Esophagus squamous epithelium (tissue), 5 donors: ENCODE data around the gene PPP1R3C. TPM values are rescaled to one million over a fixed set of nuclear protein-coding genes. Genes with fewer than 3 reads are reported as not detected.
A peak's percentile ranks its signal among the peaks of the same experiment; 100 is the strongest.

Experiments used
- DNase-seq: peaks from one replicate; lab custom pipeline; 2025; lab: John Stamatoyannopoulos, UW
- H3K27ac ChIP-seq, 4 donors: fragments of 200-600 bp; sonication (generic); one replicate each; pipeline ENCODE4 v1.5.1; 2016 to 2019; ENCODE audit warnings: mild to moderate bottlenecking in 1 of 4
- H3K27me3 ChIP-seq, 4 donors: fragments of 200-600 bp; sonication (generic); 1 replicate in 3 of 4; 2 replicates in 1 of 4; pipeline versions ENCODE4 v1.5.1 to v1.6.0; 2017 to 2021; ENCODE audit warnings: antibody characterized with exemption in 1 of 4
- H3K36me3 ChIP-seq, 3 donors: fragments of 200-600 bp; sonication (generic); one replicate each; pipeline ENCODE4 v1.5.1; 2016 to 2019
- H3K4me1 ChIP-seq, 3 donors: fragments of 200-600 bp; sonication (generic); one replicate each; pipeline ENCODE4 v1.5.1; 2017 to 2019
- H3K4me3 ChIP-seq, 4 donors: fragments of 200-600 bp; sonication (generic); 1 replicate in 3 of 4; 2 replicates in 1 of 4; pipeline ENCODE4 v1.5.1; 2016 to 2019; ENCODE audit warnings: mild to moderate bottlenecking in 2 of 4, moderate library complexity in 1 of 4
- H3K9me3 ChIP-seq, 3 donors: fragments of 200-600 bp; sonication (generic); one replicate each; pipeline ENCODE4 v1.5.1; 2016 to 2019
- CTCF ChIP-seq, 6 experiments: fragments of 450-650 bp in 4 of 6; fragments of 200-600 bp in 2 of 6; sonication (generic) in 2 of 6; IDR thresholded peaks; one replicate each; pipeline ENCODE4 v1.5.1; 2016 to 2019; ENCODE audit warnings: antibody characterized with exemption in 6 of 6, mild to moderate bottlenecking in 4 of 6, moderate library complexity in 4 of 6
- POLR2A ChIP-seq, 4 donors: fragments of 450-650 bp; IDR thresholded peaks; one replicate each; pipeline ENCODE4 v1.6.1; 2017; ENCODE audit warnings: antibody characterized with exemption in 4 of 4, mild to moderate bottlenecking in 4 of 4, moderate library complexity in 3 of 4
- WGBS, 2 donors: methylation state at CpG; one replicate each; pipeline ENCODE4 v1.1.5; 2018; 5-methylcytosine and 5-hydroxymethylcytosine counted together
- intact Hi-C: fragments of 100-400 bp; cut with DNase I; formaldehyde crosslinking; loops from one replicate; pipeline ENCODE4 v1.15.0; 2022
- total RNA-seq, 4 donors: library from RNA; depleted of rRNA; stranded (reverse); fragments of >200 nt; gene quantifications; one replicate each; pipeline ENCODE4 v1.1.0, GENCODE V29; 2016
- donor health status: DM: yes; HTN: yes; CAD: no.

The PPP1R3C gene
- total RNA-seq, 4 donors from 2014 or later, result 8.8 to 70.8 (median 47.9) TPM

- TF ChIP-seq POLR2A (IDR thresholded peaks at IDR 0.05) (no peak), CTCF (IDR thresholded peaks at IDR 0.05) (no peak)
- no peak overlapping the region for H3K4me3 ChIP-seq
- WGBS, 2 donors, result 60 to 76% methylated on average over 7 of the region's 7 CpGs
- no peaks in the 10 kb centered on the region for H3K27me3 ChIP-seq
- intact Hi-C loops, result no loop called here
- H3K4me1 ChIP-seq, result peaks cover 14 to 74% (median 49%) of the 10 kb centered on the region in 3 donors
- no peak for DNase-seq
- H3K36me3 ChIP-seq, result no peaks in the 10 kb centered on the region
- no peaks in the 10 kb centered on the region for H3K9me3 ChIP-seq
- peak overlapping the region; percentile 45 to 91 (median 84) for H3K27ac ChIP-seq
Observed at GRCh38 chr10:91591797-91592174, 41.1 kb downstream of the PPP1R3C start.

GRCh38 chr10:91590904-91591796, 41.7 kb downstream of the PPP1R3C start:
- Histone ChIP-seq H3K9me3 (no peaks in the 10 kb centered on the region), H3K4me1 (peaks cover 14 to 71% (median 49%) of the 10 kb centered on the region in 3 donors), H3K27ac (peak overlapping the region; percentile 65 to 91 (median 84)), H3K4me3 (no peak overlapping the region), H3K27me3 (no peaks in the 10 kb centered on the region), H3K36me3 (no peaks in the 10 kb centered on the region)
- intact Hi-C loops, result no loop called here
- TF ChIP-seq POLR2A (IDR thresholded peaks at IDR 0.05), result no peak
- 51 to 62% methylated on average over 10 of the region's 10 CpGs for whole genome bisulfite sequencing, 2 donors
- no peak for DNase-seq

- DNase-seq, result no peak
- intact Hi-C loops, result no loop called here
- 25 to 75% methylated on average over 2 of the region's 7 CpGs for WGBS, 2 donors
- Histone ChIP-seq H3K4me1 (peaks cover 14 to 71% (median 49%) of the 10 kb centered on the region in 3 donors), H3K36me3 (no peaks in the 10 kb centered on the region), H3K9me3 (no peaks in the 10 kb centered on the region), H3K27ac (peak overlapping the region; percentile 65 to 91 (median 84)), H3K27me3 (no peaks in the 10 kb centered on the region), H3K4me3 (no peak overlapping the region)
- no peak for TF ChIP-seq POLR2A (IDR thresholded peaks at IDR 0.05)
- TF ChIP-seq CTCF (IDR thresholded peaks at IDR 0.05), result no peak
Observed at GRCh38 chr10:91590142-91590903, 42.5 kb downstream of the PPP1R3C start.

GRCh38 chr10:91589658-91590035, 43.2 kb downstream of the PPP1R3C start:
- Histone ChIP-seq H3K27ac (peak overlapping the region; percentile 65 to 91 (median 84)), H3K4me1 (peaks cover 14 to 71% (median 49%) of the 10 kb centered on the region in 3 donors), H3K4me3 (no peak overlapping the region), H3K36me3 (no peaks in the 10 kb centered on the region), H3K27me3 (no peaks in the 10 kb centered on the region), H3K9me3 (no peaks in the 10 kb centered on the region)
- DNase-seq, result no peak
- no peak for TF ChIP-seq CTCF (IDR thresholded peaks at IDR 0.05)
- no peak for TF ChIP-seq POLR2A (IDR thresholded peaks at IDR 0.05)
- intact Hi-C loops, result no loop called here
- WGBS, 2 donors, result 83 to 90% methylated on average over 3 of the region's 3 CpGs

- intact Hi-C loops, result no loop called here
- Histone ChIP-seq H3K4me1 (peaks cover 14 to 68% (median 49%) of the 10 kb centered on the region in 3 donors), H3K36me3 (no peaks in the 10 kb centered on the region), H3K27ac (peak overlapping the region; percentile 65 to 91 (median 84)), H3K4me3 (no peak overlapping the region), H3K27me3 (no peaks in the 10 kb centered on the region), H3K9me3 (no peaks in the 10 kb centered on the region)
- WGBS, 2 donors, result 30 to 40% methylated on average over 4 to 5 of the region's 6 CpGs
- no peak for DNase-seq
- TF ChIP-seq POLR2A (IDR thresholded peaks at IDR 0.05) (no peak), CTCF (IDR thresholded peaks at IDR 0.05) (no peak)
Observed at GRCh38 chr10:91589015-91589657, 43.7 kb downstream of the PPP1R3C start.
